Stimulated activated CD4-positive, alpha-beta T cell treated with anti-CD3 and anti-CD28 coated beads, TNF-alpha, amount 100 ng/mL, for 48 hours (primary cell): Measurements from ENCODE around the gene GPR84.

Experiments used
- DNase-seq, 3 donors: peaks; one replicate each; pipeline ENCODE4 v3.0.0-alpha.2; 2020; ENCODE audit warnings: low read depth in 3 of 3

Gene GPR84

GRCh38 chr12:54364413-54364812, at the start of gene GPR84:
Gene GPR84, minus strand, starts transcription at chr12:54364486. Its CDS starts 635 bp downstream, at chr12:54363851.
- no peak for DNase-seq

- peak in 2 of 3 donors; percentile 23 to 48 for DNase-seq
Measured at GRCh38 chr12:54413284-54414190, 49.3 kb upstream of the GPR84 start.

GRCh38 chr12:54412786-54413185, 48.5 kb upstream of the GPR84 start:
- DNase-seq: no peak

GRCh38 chr12:54412348-54412747, 48.1 kb upstream of the GPR84 start:
- no peak for DNase-seq

GRCh38 chr12:54411391-54412241, 47.3 kb upstream of the GPR84 start:
- peak; percentile 37 to 66 (median 46) for DNase-seq

- DNase-seq: no peak
Measured at GRCh38 chr12:54409267-54409666, 45.0 kb upstream of the GPR84 start.

- no peak for DNase-seq
Measured at GRCh38 chr12:54407183-54407905, 43.1 kb upstream of the GPR84 start.

- DNase-seq: no peak
Measured at GRCh38 chr12:54405573-54405972, 41.3 kb upstream of the GPR84 start.

GRCh38 chr12:54405106-54405505, 40.8 kb upstream of the GPR84 start:
- no peak for DNase-seq

GRCh38 chr12:54404061-54405004, 40.0 kb upstream of the GPR84 start:
- peak; percentile 35 to 55 (median 48) for DNase-seq

GRCh38 chr12:54401119-54401518, 36.8 kb upstream of the GPR84 start:
- no peak for DNase-seq

GRCh38 chr12:54398995-54399793, 34.9 kb upstream of the GPR84 start:
- DNase-seq: peak; percentile 73 to 78 (median 78)

- no peak for DNase-seq
Measured at GRCh38 chr12:54398218-54398617, 33.9 kb upstream of the GPR84 start.

- DNase-seq: no peak
Measured at GRCh38 chr12:54397157-54397556, 32.9 kb upstream of the GPR84 start.

- DNase-seq: no peak
Measured at GRCh38 chr12:54395545-54395944, 31.3 kb upstream of the GPR84 start.

GRCh38 chr12:54394986-54395385, 30.7 kb upstream of the GPR84 start:
- no peak for DNase-seq

GRCh38 chr12:54394281-54394719, 30.0 kb upstream of the GPR84 start:
- DNase-seq: no peak

- DNase-seq: no peak
Measured at GRCh38 chr12:54393743-54394142, 29.5 kb upstream of the GPR84 start.

- DNase-seq: no peak
Measured at GRCh38 chr12:54393207-54393609, 28.9 kb upstream of the GPR84 start.
